PFSK-1 (cell line): ENCODE measurements around the gene COX8A. TPM values are rescaled to one million over a fixed set of nuclear protein-coding genes. Genes with fewer than 3 reads are reported as not detected.

Source experiments
- FOXP2 ChIP-seq: optimal IDR thresholded peaks from 2 replicates; pipeline ENCODE3; 2011; ENCODE audit warnings: borderline replicate concordance, control low read depth, inconsistent platforms; ENCODE audit not compliant: insufficient read depth; ENCODE audit errors: extremely low read length, extremely low read depth
- POLR2AphosphoS5 ChIP-seq: IDR thresholded peaks from 2 replicates; pipeline ENCODE4 v1.6.1; 2012; ENCODE audit warnings: low read depth, mild to moderate bottlenecking, control low read depth, low read length, moderate library complexity
- SIN3A ChIP-seq: IDR thresholded peaks from 2 replicates; pipeline ENCODE4 v1.6.1; 2012; ENCODE audit warnings: mild to moderate bottlenecking, low read length, moderate library complexity, borderline replicate concordance; ENCODE audit not compliant: insufficient read depth
- TAF1 ChIP-seq: IDR thresholded peaks from 2 replicates; pipeline ENCODE4 v1.6.1; 2012; ENCODE audit warnings: low read length, control low read depth, borderline replicate concordance; ENCODE audit not compliant: insufficient read depth
- polyA plus RNA-seq: library from polyadenylated mRNA; unstranded; fragments of >200 nt; gene quantifications from one replicate; pipeline ENCODE4 v1.2.1, GENCODE V29; 2012; ENCODE audit warnings: low read depth, missing spikeins; ENCODE audit not compliant: insufficient read length
- TF ChIP-seq, protein P1 (sequence below), 2 experiments: IDR thresholded peaks; 2 replicates each; pipeline versions ENCODE4 v1.6.1 to v1.8.0; 2011 to 2012; ENCODE audit warnings: low read depth in 2 of 2, low read length in 2 of 2, control low read depth in 1 of 2, inconsistent platforms in 1 of 2, mild to moderate bottlenecking in 1 of 2, moderate library complexity in 1 of 2; ENCODE audit not compliant: insufficient read depth in 1 of 2

Gene COX8A, protein sequence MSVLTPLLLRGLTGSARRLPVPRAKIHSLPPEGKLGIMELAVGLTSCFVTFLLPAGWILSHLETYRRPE
- 855 TPM for polyA plus RNA-seq

DNA sequence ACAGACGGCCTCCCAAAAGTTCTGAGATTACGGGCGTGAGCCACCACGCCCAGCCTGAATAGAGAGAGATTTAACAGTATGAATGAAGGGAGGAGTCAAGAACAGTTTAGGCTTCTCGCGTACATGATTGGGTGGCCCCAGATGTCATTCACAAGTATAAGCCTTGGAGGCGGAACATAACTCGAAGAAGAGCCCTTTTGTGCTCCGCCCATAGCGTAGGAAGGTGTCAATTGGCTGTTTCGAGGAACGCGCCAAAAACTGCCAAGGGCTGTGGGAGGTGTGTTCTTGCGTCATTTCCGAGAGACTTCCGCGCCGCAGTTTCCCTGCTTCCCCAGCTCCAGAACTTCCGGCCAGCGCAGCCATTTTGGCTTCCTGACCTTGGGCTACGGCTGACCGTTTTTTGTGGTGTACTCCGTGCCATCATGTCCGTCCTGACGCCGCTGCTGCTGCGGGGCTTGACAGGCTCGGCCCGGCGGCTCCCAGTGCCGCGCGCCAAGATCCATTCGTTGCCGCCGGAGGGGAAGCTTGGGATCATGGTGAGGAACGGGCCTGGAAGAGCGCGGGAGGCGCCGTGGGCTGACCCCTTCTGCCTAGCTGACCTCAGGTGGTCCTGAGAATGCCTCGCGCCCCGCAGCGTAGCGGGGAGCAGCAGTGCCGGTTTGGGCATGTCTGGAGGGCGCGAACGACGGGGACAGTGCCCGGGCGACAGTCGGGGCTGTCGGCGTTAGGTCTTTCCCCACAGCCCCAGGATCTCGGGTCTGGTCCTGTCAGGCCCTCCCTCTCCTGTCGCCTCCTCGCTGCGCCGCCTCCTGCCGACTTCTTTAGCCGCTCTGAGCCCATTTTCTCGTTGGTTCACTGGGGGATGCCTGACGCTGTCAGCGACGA is at the start of gene COX8A:
Gene COX8A, plus strand, starts transcription at position 362 of the 885 bp plus-strand sequence. Its CDS starts 61 bp downstream, at position 423.
- peak; percentile 96 for TF ChIP-seq POLR2AphosphoS5
- TF ChIP-seq FOXP2 = peak; percentile 77
- peak; percentile 46; the same call in 1 of the 2 replicates for TF ChIP-seq SIN3A
- peak; percentile 96 for TF ChIP-seq TAF1
- TF ChIP-seq, protein P1, sequence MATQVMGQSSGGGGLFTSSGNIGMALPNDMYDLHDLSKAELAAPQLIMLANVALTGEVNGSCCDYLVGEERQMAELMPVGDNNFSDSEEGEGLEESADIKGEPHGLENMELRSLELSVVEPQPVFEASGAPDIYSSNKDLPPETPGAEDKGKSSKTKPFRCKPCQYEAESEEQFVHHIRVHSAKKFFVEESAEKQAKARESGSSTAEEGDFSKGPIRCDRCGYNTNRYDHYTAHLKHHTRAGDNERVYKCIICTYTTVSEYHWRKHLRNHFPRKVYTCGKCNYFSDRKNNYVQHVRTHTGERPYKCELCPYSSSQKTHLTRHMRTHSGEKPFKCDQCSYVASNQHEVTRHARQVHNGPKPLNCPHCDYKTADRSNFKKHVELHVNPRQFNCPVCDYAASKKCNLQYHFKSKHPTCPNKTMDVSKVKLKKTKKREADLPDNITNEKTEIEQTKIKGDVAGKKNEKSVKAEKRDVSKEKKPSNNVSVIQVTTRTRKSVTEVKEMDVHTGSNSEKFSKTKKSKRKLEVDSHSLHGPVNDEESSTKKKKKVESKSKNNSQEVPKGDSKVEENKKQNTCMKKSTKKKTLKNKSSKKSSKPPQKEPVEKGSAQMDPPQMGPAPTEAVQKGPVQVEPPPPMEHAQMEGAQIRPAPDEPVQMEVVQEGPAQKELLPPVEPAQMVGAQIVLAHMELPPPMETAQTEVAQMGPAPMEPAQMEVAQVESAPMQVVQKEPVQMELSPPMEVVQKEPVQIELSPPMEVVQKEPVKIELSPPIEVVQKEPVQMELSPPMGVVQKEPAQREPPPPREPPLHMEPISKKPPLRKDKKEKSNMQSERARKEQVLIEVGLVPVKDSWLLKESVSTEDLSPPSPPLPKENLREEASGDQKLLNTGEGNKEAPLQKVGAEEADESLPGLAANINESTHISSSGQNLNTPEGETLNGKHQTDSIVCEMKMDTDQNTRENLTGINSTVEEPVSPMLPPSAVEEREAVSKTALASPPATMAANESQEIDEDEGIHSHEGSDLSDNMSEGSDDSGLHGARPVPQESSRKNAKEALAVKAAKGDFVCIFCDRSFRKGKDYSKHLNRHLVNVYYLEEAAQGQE (IDR thresholded peaks at IDR 0.05; ENCODE audit: insufficient read depth in 1 of 2, low read depth in 2 of 2, low read length in 2 of 2) = no peak; a peak in 1 of 4 replicates

DNA sequence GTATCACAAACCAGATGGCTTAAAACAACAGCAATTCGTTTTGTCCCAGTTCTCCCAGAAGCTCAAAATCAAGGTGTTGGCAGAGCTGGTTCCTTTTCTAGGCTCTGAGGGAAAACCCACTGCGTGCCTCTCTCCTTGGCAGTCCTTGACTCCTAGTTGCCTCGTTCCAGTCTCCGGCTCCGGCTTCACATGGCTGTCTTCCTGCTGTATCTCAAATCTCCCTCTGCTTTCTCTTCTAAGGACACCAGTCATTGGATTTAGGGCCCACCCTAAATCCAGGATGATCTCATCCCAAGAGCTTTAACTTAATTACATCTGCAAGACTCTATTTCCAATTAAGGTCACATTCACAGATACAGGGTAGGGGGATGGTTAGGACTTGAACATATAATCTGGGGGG is 44.8 kb upstream of the COX8A start:
- no peak for TF ChIP-seq FOXP2
- TF ChIP-seq POLR2AphosphoS5 = no peak
- TF ChIP-seq SIN3A = no peak
- TF ChIP-seq, protein P1 (IDR thresholded peaks at IDR 0.05; ENCODE audit: insufficient read depth in 1 of 2, low read depth in 2 of 2, low read length in 2 of 2) = no peak
- TF ChIP-seq TAF1 = no peak

DNA sequence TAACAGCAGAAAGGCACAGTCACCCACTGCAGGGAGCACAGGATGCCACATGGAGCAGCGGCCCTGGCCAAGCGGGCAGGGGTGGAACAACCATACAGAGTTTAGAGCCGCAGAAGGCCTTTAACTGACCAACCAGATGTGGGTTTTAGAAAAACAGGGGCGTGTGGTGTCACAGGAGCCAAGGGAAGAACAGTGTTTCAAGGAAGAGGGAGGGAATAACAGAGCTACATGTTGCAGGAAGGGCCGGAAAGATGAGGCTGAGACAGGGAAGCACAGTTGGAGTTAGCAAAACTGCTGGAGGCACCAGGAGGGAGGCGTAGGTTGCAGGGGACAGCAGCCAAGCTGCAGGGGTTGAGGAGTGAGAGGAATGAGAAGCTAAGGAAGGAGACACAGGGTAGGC is 43.4 kb upstream of the COX8A start:
- no peak for TF ChIP-seq POLR2AphosphoS5
- TF ChIP-seq FOXP2 = no peak
- TF ChIP-seq SIN3A = no peak
- TF ChIP-seq TAF1 = no peak
- TF ChIP-seq, protein P1 (IDR thresholded peaks at IDR 0.05; ENCODE audit: insufficient read depth in 1 of 2, low read depth in 2 of 2, low read length in 2 of 2) = no peak

DNA sequence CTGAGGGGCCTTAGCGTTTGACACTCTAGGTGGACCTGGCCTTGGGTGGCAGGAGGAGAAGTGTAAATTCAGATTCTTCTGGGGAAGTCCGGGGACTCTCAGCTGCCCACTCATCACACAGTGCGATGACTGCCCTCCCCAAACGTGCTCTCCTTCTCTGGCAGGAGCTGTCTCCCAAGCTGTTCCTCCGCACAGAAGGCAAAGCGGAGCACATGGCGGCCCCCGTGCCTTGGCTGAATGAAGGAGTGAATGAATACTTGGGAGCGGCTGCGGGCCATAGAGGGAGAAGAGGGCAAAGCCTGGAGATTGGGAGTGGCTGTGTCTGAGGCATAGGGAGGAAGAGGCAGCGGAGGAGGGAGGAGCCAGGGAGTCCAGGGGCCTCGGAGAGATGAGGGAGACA is 42.5 kb upstream of the COX8A start:
- TF ChIP-seq FOXP2 = no peak
- TF ChIP-seq POLR2AphosphoS5 = no peak
- TF ChIP-seq, protein P1 (IDR thresholded peaks at IDR 0.05; ENCODE audit: insufficient read depth in 1 of 2, low read depth in 2 of 2, low read length in 2 of 2) = no peak
- TF ChIP-seq SIN3A = no peak
- no peak for TF ChIP-seq TAF1
